Neuronal stem cell (in vitro differentiated cells): ENCODE measurements around the gene PIWIL4.
"Not testable (repeated sequence)": the region's sequence is repeated elsewhere in the genome, so short reads cannot be mapped to it uniquely, and the experiment has no call there.

ENCODE experiments used
- DNase-seq: peaks from one replicate; pipeline ENCODE4 v3.0.0-alpha.2; 2013; ENCODE audit warnings: low spot score
- H2AFZ ChIP-seq: one replicate; pipeline ENCODE4 v1.6.1; 2013; ENCODE audit warnings: mild to moderate bottlenecking, low read length, inconsistent platforms
- H2AK5ac ChIP-seq: 2 replicates; pipeline ENCODE4 v1.6.1; 2013; ENCODE audit warnings: low read depth, mild to moderate bottlenecking, inconsistent platforms, low read length, moderate library complexity, mixed read lengths
- H2BK120ac ChIP-seq: 2 replicates; pipeline ENCODE4 v1.6.1; 2013; ENCODE audit warnings: low read depth, mild to moderate bottlenecking, inconsistent platforms, low read length, moderate library complexity, mixed read lengths
- H2BK12ac ChIP-seq: one replicate; pipeline ENCODE4 v1.6.1; 2013; ENCODE audit warnings: low read length, inconsistent platforms
- H2BK15ac ChIP-seq: 2 replicates; pipeline ENCODE4 v1.6.1; 2013; ENCODE audit warnings: mild to moderate bottlenecking, low read length, inconsistent platforms, mixed read lengths
- H2BK5ac ChIP-seq: one replicate; pipeline ENCODE4 v1.6.1; 2013; ENCODE audit warnings: inconsistent platforms, mild to moderate bottlenecking, low read length, moderate library complexity
- H3K14ac ChIP-seq: one replicate; pipeline ENCODE4 v1.6.1; 2013; ENCODE audit warnings: low read length, inconsistent platforms
- H3K18ac ChIP-seq: 2 replicates; pipeline ENCODE4 v1.6.1; 2013; ENCODE audit warnings: low read length, inconsistent platforms
- H3K23ac ChIP-seq: 2 replicates; pipeline ENCODE4 v1.6.1; 2013; ENCODE audit warnings: low read depth, mild to moderate bottlenecking, mixed read lengths, low read length, inconsistent platforms; ENCODE audit not compliant: poor library complexity
- H3K27ac ChIP-seq: replicated peaks from 3 replicates; pipeline ENCODE4 v1.5.1; 2013; ENCODE audit warnings: low read length, inconsistent platforms
- H3K27me3 ChIP-seq, 3 experiments: 2 replicates each; pipeline ENCODE4 v1.6.1; 2013; ENCODE audit warnings: low read length in 3 of 3, mild to moderate bottlenecking in 2 of 3, inconsistent platforms in 1 of 3, low read depth in 1 of 3, mixed read lengths in 1 of 3, moderate library complexity in 1 of 3; ENCODE audit not compliant: control insufficient read depth in 3 of 3, insufficient read depth in 3 of 3
- H3K36me3 ChIP-seq, 2 donors: replicated peaks in 1 of 2; 2 replicates each; pipeline ENCODE4 v1.6.1; 2013; ENCODE audit warnings: low read length in 2 of 2; ENCODE audit not compliant: control insufficient read depth in 2 of 2, insufficient read depth in 2 of 2
- H3K4ac ChIP-seq: 2 replicates; pipeline ENCODE4 v1.6.1; 2013; ENCODE audit warnings: inconsistent platforms, mild to moderate bottlenecking, low read length, moderate library complexity
- H3K4me1 ChIP-seq, 2 donors: 1 replicate in 1 of 2; 2 replicates in 1 of 2; pipeline ENCODE4 v1.6.1; 2013; ENCODE audit warnings: low read length in 2 of 2, low read depth in 1 of 2; ENCODE audit not compliant: control insufficient read depth in 2 of 2, insufficient read depth in 1 of 2
- H3K4me2 ChIP-seq: one replicate; pipeline ENCODE4 v1.6.1; 2013; ENCODE audit warnings: mild to moderate bottlenecking, low read length, inconsistent platforms; ENCODE audit not compliant: insufficient read depth, poor library complexity, severe bottlenecking
- H3K4me3 ChIP-seq, 2 donors: 2 replicates each; pipeline ENCODE4 v1.5.1; 2013; ENCODE audit warnings: low read length in 2 of 2, mild to moderate bottlenecking in 2 of 2, inconsistent platforms in 1 of 2, moderate library complexity in 1 of 2
- H3K79me1 ChIP-seq: one replicate; pipeline ENCODE4 v1.6.1; 2013; ENCODE audit warnings: low read depth, mild to moderate bottlenecking, inconsistent platforms, low read length, moderate library complexity
- H3K9ac ChIP-seq: one replicate; pipeline ENCODE4 v1.6.1; 2013; ENCODE audit warnings: mild to moderate bottlenecking, low read depth, low read length, inconsistent platforms; ENCODE audit not compliant: poor library complexity
- H3K9me3 ChIP-seq, 2 donors: replicated peaks in 1 of 2; 2 replicates each; pipeline versions ENCODE3 to v1.6.1; 2013; ENCODE audit warnings: low read length in 2 of 2, mild to moderate bottlenecking in 2 of 2, inconsistent platforms in 1 of 2, low read depth in 1 of 2, mixed read lengths in 1 of 2, moderate library complexity in 1 of 2; ENCODE audit not compliant: control insufficient read depth in 2 of 2, insufficient read depth in 1 of 2
- H4K8ac ChIP-seq: one replicate; pipeline ENCODE4 v1.6.1; 2013; ENCODE audit warnings: low read depth, mild to moderate bottlenecking, inconsistent platforms, low read length, moderate library complexity
- H4K91ac ChIP-seq: one replicate; pipeline ENCODE4 v1.6.1; 2013; ENCODE audit warnings: low read length, low read depth, mild to moderate bottlenecking, inconsistent platforms; ENCODE audit not compliant: poor library complexity
- WGBS, 2 donors: extraction: QIAGEN DNeasy Blood & Tissue Kit; methylation state at CpG; one replicate each; pipeline ENCODE4 v1.1.7; 2013; ENCODE audit warnings: missing lambda C conversion rate in 2 of 2, mixed read lengths in 1 of 2; ENCODE audit not compliant: insufficient read length in 2 of 2, insufficient replicate concordance in 1 of 2; ENCODE audit errors: extremely low coverage in 2 of 2; 5-methylcytosine and 5-hydroxymethylcytosine counted together

Gene PIWIL4

DNA sequence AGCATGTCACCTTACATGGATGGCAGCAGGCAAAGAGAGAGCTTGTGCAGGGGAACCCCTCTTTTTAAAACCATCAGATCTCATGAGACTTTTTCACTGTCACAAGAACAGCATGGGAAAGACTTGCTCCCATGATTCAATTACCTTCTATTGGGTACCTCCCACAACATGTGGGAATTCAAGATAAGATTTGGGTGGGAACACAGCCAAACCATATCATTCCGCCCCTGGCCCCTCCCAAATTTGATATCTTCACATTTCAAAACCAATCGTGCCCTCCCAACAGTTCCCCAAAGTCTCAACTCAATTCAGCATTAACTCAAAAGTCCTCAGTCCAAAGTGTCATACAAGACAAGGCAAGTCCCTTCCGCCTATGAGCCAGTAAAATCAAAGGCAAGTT lies 58.3 kb downstream of the PIWIL4 start:
- not testable (repeated sequence) for H3K4me2 ChIP-seq, H3K9me3 ChIP-seq, H3K4me1 ChIP-seq, H3K4me3 ChIP-seq, H2AFZ ChIP-seq, H4K91ac ChIP-seq, H2BK5ac ChIP-seq, H2BK15ac ChIP-seq, H3K36me3 ChIP-seq, H2AK5ac ChIP-seq, H2BK120ac ChIP-seq, H3K4ac ChIP-seq, H3K14ac ChIP-seq, H3K27me3 ChIP-seq, DNase-seq, H3K27ac ChIP-seq, H3K23ac ChIP-seq, H2BK12ac ChIP-seq, H4K8ac ChIP-seq, H3K9ac ChIP-seq, H3K79me1 ChIP-seq, H3K18ac ChIP-seq
- WGBS, 2 donors = no CpG with 5 or more reads among the region's 3 CpGs

DNA sequence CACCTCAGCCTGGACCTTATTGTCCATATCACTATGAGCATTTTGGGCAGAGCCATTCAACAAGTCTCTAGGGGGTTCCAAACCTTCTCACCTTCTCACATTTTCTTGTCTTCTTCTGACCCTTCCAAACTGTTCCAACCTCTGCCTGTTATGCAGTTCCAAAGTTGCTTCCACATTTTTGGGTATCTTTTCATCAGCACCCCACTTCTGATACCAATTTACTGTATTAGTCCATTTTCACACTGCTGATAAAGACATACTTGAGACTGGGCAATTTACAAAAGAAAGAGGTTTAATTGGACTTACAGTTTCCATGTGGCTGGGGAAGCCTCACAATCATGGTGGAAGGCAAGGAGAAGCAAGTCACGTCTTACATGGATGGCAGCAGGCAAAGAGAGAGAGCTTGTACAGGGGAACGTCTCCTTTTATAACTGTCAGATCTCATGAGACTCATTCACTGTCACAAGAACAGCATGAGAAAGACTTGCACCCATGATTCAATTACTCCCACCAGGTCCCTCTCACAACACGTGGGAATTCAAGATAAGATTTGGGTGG lies 59.9 kb downstream of the PIWIL4 start:
- not testable (repeated sequence) for H3K4ac ChIP-seq, H3K36me3 ChIP-seq, H2BK120ac ChIP-seq, H3K4me1 ChIP-seq, H3K14ac ChIP-seq, H3K18ac ChIP-seq, H2BK12ac ChIP-seq, H3K4me2 ChIP-seq, H2AK5ac ChIP-seq, H2BK15ac ChIP-seq, H3K9ac ChIP-seq, H4K8ac ChIP-seq, H3K4me3 ChIP-seq, H3K27me3 ChIP-seq, DNase-seq, H2BK5ac ChIP-seq, H3K9me3 ChIP-seq, H3K79me1 ChIP-seq, H4K91ac ChIP-seq, H3K23ac ChIP-seq, H2AFZ ChIP-seq, H3K27ac ChIP-seq
- no CpG with 5 or more reads among the region's 3 CpGs for WGBS, 2 donors

DNA sequence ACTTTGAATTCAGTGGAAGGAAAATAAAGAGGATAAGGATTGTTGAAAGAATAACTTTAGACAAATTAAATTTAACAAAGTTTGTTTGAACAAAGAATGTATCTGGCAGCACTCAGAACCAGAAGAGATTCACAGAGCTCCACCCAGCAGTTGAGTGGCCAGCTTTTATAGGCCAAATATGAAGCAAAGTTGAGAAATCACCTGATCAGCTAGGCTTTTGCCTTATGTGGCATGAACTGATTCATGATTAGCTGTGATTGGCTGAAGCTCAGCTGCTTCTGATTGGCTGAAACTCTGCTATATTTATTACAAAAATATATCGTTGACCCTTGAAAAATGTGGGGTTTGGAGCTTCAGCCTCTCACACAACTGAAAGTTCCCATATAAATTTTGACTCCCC lies 62.6 kb downstream of the PIWIL4 start:
- no peaks in the 10 kb centered on the region for H3K79me1 ChIP-seq
- no peak overlapping the region for H4K91ac ChIP-seq
- no peak overlapping the region for H2BK15ac ChIP-seq
- WGBS, 2 donors = no CpG with 5 or more reads among the region's 1 CpG
- H4K8ac ChIP-seq = no peak overlapping the region
- H3K27me3 ChIP-seq = no peaks in the 10 kb centered on the region
- H3K23ac ChIP-seq = no peak overlapping the region
- H3K36me3 ChIP-seq = no peaks in the 10 kb centered on the region
- H3K18ac ChIP-seq = no peak overlapping the region
- no peak overlapping the region for H3K4me2 ChIP-seq
- no peak overlapping the region for H3K4me3 ChIP-seq
- no peak overlapping the region for H2AFZ ChIP-seq
- no peak overlapping the region for H2BK12ac ChIP-seq
- H3K4ac ChIP-seq = no peak overlapping the region
- H2BK5ac ChIP-seq = no peak overlapping the region
- no peak overlapping the region for H2BK120ac ChIP-seq
- no peak overlapping the region for H2AK5ac ChIP-seq
- no peak for DNase-seq
- H3K9ac ChIP-seq = no peak overlapping the region
- H3K9me3 ChIP-seq = peaks cover 0 to 2% of the 10 kb centered on the region in 2 donors
- H3K27ac ChIP-seq = no peak overlapping the region
- no peaks in the 10 kb centered on the region for H3K4me1 ChIP-seq
- no peak overlapping the region for H3K14ac ChIP-seq

DNA sequence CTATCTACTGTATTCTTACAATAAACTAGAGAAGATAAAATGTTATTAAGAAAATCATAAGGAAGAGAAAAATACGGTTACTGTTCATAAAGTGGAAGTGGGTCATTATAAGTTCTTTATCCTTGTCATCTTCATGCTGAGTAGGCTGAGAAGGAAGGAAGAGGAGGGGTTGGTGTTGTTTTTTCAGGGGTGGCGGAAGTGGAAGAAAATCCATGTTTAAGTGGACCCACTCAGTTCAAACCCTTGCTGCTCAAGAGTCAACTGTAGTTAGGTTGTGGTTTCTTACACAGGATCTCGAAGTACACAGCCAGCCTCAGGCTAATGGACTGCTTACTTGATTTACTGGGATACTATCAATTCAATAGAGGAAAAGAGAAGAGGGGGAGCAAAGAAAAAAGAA lies 63.1 kb downstream of the PIWIL4 start:
- no peaks in the 10 kb centered on the region for H3K79me1 ChIP-seq
- H2BK12ac ChIP-seq = no peak overlapping the region
- H3K9ac ChIP-seq = no peak overlapping the region
- no peak overlapping the region for H3K4ac ChIP-seq
- no peak overlapping the region for H4K8ac ChIP-seq
- no peak overlapping the region for H2BK15ac ChIP-seq
- no peak overlapping the region for H4K91ac ChIP-seq
- H3K27me3 ChIP-seq = no peaks in the 10 kb centered on the region
- WGBS, 2 donors = no CpG with 5 or more reads among the region's 3 CpGs
- no peak overlapping the region for H2BK120ac ChIP-seq
- no peak overlapping the region for H3K27ac ChIP-seq
- no peak overlapping the region for H3K4me3 ChIP-seq
- H3K14ac ChIP-seq = no peak overlapping the region
- no peak overlapping the region for H3K23ac ChIP-seq
- H3K18ac ChIP-seq = no peak overlapping the region
- H3K9me3 ChIP-seq = peaks cover 0 to 2% of the 10 kb centered on the region in 2 donors
- H2BK5ac ChIP-seq = no peak overlapping the region
- H2AK5ac ChIP-seq = no peak overlapping the region
- no peak for DNase-seq
- H2AFZ ChIP-seq = no peak overlapping the region
- no peaks in the 10 kb centered on the region for H3K4me1 ChIP-seq
- no peaks in the 10 kb centered on the region for H3K36me3 ChIP-seq
- no peak overlapping the region for H3K4me2 ChIP-seq
